ENCODE data around the gene NECTIN1.
A peak's percentile ranks its signal among the peaks of the same experiment; 100 is the strongest.

Gene NECTIN1

DNA sequence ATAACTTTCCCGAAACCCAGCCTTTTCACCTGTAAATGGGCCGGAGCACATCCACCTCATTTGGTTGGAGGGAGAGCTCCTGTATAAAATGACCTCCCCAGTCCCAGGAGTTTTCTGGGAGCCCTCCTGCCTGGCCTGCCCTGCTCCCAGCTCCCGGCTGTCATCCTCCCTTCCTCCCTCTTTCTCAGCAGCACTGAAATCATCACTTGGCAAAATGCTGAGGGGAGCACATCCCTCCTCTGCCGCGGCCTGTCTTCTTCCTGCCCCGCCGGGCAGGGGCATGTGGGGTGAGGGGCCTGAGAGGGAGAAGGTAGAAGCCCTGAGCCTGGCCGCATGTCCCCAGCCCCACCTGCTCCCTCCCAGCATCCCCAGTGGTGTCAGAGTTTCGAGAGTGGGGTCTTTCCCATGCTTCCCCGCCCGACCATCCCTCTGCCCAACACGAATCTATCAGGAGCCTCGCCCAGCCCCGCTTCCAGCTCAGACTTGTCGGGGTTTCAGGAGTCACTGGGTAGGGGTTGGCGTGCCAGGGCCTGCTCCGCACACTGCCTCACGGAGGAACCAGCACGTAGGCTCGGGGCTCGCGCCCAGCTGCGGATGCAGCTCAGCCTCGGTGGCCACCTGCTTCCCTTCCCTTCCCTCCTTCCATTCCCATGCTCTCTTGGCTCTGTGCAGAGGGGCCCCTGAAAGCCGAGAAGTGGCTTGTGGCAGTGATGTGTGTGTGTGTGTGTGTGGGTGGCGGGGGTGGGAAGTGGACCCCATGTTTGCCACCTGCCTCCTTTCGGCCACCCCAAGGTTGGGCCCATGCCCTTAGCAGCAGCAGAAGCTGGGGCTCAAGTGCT is 37.1 kb downstream of the NECTIN1 start:
- no peak for DNase-seq (ENCODE audit: low spot score)

DNA sequence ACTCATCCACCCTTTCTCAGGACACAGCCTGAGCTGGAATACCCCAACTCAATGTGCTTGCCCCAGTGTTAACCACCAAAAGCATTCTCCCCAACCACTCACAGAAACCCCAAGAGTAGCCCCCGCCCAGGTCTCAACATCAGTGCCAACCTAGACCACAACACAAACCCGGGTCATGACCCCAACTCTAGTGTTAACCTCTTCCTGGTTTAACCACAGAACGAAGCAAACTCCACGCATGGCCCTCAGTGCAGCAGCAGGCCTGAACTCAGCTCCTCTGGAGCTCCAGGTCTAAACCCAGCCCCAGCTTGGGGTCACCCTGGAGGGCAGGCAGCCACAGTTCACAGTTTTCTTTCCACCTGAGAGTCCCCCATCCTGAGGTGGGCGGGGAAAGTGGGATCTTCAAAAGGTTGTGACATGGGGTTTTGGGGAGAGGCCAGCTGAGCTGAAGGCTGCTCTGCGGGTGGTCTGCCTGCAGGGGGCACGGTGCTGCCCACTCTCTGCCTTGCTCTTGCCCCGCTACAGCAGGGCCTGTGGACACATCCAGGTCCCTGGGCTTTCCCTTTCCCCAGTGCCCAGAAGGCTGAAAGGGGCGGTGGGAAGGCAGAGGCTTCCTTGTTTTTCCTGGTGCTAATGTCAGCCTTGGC is 37.9 kb downstream of the NECTIN1 start:
- DNase-seq (ENCODE audit: low spot score) = no peak

- no peak for DNase-seq (ENCODE audit: low spot score)
Measured at GRCh38 chr11:119689302-119689701, 39.7 kb downstream of the NECTIN1 start.

DNA sequence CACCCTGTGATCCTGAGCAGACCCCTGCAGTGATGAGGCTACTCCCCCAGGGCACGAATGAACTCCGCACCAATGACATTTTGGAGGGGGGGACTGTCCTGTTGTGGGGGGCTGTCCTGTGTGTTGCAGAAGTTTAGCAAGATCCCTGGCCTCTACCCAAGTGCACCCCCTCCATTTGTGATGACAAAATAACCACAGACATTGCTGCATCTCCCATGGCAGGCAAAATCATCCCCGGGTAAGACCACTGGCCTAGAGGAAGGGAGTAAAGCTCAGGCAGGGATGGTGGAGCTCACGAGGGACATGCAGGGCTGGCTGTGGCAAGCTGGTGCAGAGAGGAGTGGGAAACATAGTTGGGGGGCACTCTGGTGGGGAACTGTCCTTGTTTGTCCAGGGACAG is 40.6 kb downstream of the NECTIN1 start:
- no peak for DNase-seq (ENCODE audit: low spot score)

DNA sequence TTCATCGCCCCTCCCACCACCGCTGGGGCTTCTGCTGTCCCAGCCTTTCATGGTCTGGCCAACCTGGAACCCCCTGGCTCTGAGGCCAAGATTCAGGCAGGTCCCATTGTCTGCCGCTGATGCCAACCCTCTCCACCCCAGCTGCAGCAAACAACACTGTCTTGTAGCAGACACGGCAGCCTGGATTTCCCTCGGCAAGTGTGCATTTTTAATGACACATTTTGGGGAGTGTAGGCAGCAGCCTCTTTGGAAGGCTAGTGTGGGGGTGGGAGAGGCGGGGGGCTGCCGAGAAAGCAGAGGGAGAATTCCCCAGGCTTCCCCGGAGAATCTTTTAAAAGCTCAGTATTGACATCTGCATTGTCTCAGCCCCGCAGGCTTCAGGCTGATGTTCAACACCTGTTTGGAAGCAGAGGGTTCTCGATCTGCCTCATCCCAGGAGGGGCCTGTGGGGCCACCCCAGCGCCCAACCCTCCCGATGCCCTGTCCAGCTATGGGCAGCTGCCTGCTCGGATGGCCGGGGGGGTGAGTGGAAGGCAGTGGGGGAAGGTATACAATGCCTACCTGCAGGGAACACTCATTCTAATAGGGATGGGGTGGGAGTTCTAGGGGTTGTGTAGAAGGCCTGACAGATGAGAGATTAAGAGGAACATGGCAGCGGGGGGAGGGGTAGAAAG is 41.5 kb downstream of the NECTIN1 start:
- DNase-seq (ENCODE audit: low spot score) = no peak

- DNase-seq (ENCODE audit: low spot score) = no peak
Measured at GRCh38 chr11:119686177-119686882, 42.7 kb downstream of the NECTIN1 start.

- DNase-seq (ENCODE audit: low spot score) = no peak
Measured at GRCh38 chr11:119685111-119685746, 43.8 kb downstream of the NECTIN1 start.

GRCh38 chr11:119684361-119685110 is 44.5 kb downstream of the NECTIN1 start:
- DNase-seq (ENCODE audit: low spot score) = peak; percentile 61

- DNase-seq (ENCODE audit: low spot score) = peak; percentile 71
Measured at GRCh38 chr11:119683783-119684182, 45.2 kb downstream of the NECTIN1 start.

DNA sequence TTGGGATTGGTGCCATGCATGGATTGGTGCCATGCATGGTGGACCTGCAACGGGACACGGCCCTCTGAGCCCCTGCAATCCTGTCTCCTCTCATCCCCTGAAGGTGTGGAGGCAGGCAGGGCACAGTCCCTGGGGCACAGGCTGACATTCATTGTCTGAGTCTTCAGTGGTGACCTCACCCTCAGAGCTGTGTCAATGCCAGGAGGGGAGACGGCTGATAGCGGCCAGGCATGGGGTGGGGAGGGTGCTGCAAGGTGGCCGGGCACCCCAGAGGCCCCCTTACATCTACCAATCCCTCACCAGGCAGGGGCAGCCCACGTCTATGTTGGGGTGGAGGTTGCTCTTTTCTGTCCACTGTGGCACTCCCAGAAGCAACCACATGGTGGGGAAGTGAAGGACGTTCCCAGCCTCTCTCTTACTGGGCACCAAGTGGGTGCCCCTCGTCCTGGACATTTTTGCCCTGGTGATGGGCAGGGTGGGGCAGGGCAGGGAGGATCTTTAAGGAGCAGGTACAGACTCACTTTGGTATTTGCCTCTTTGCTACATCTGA is 47.6 kb downstream of the NECTIN1 start:
- DNase-seq (ENCODE audit: low spot score) = no peak

- no peak for DNase-seq (ENCODE audit: low spot score)
Measured at GRCh38 chr11:119680541-119681360, 48.2 kb downstream of the NECTIN1 start.

DNA sequence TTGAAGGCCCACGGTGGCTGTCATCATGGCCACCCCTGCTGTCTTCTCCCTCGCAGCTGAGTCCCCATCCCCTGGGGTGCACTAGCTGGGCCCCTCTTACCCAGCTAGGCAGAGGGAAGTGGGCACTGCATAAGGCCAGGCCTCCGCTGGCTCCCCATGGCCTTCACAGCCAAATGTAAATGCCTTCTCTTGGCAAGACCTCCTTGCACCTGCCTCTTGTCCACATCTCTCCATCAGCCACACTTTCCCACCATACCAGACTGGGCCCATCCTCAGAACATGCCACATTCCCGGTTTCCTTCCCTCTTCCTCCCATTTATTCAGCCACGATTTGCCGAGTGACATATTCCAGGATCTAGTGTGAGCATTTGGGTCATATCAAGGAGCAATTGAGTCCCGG is 49.7 kb downstream of the NECTIN1 start:
- DNase-seq (ENCODE audit: low spot score) = no peak

DNA sequence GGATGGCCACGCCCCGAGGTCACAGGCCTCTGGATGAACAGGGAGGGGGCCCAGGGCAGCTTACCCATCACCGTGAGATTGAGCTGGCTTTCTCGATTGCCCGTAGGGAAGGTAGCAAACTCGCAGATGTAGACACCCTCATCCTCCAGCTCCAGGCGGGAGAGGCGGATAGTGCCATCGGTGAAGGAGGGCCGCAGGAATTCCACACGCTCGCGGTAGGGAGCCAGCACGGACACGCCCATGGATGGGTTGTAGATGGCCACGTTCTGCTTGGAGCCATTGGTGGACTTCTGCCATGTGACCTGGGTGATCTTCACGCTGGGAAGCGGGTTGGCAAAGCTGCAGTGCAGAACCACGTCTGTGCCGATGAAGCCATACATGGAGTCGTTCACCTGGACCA is 50.6 kb downstream of the NECTIN1 start:
- DNase-seq (ENCODE audit: low spot score) = no peak

DNA sequence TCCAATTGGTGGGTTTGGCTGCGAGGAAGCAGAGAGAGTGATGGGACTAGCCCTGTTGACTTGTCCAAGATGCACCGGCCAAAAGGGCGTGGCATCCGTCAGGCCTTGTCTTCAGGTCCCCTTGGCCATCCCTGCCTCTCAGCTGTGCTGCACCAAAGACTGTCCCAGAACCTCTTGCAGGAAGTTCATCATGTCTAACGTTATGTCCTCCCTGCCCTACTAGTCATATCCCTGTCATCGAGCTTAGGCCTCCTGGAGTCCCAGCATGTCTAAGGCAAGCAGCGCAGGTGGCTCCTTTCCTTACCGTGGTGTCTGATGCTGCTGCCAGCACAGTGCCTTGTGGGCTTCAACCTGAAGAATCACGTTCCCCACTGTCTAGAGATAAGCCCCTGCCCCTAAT is 51.2 kb downstream of the NECTIN1 start:
- DNase-seq (ENCODE audit: low spot score) = no peak

DNA sequence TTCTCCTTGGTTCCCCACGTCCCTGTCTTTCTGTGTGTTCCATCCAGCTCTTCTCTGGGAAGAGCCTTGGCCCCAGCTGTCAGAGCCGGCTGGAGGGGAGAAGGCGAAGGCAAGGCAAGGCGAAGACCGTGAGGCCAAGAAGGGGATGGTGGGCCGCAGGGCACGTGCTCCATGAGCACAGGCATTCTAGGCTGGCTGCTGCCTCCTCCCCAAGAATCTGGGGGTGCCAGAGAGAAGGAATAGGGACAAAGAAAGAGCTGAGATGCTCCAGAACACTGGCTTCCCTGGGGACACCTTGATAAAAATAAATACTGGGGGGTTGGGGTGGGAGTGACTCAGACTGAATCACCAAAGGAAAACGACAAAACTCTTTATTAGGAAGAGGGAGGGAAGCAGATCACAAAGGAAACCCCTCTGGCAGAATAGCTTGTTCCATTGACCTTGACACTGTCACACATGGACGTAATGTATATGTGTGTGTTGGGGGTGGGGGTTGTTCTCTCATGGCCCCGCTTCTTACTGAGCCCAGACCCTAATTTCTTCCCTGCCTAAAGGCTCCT is 52.5 kb downstream of the NECTIN1 start:
- no peak for DNase-seq (ENCODE audit: low spot score)

- no peak for DNase-seq (ENCODE audit: low spot score)
Measured at GRCh38 chr11:119673759-119674336, 55.2 kb downstream of the NECTIN1 start.

DNA sequence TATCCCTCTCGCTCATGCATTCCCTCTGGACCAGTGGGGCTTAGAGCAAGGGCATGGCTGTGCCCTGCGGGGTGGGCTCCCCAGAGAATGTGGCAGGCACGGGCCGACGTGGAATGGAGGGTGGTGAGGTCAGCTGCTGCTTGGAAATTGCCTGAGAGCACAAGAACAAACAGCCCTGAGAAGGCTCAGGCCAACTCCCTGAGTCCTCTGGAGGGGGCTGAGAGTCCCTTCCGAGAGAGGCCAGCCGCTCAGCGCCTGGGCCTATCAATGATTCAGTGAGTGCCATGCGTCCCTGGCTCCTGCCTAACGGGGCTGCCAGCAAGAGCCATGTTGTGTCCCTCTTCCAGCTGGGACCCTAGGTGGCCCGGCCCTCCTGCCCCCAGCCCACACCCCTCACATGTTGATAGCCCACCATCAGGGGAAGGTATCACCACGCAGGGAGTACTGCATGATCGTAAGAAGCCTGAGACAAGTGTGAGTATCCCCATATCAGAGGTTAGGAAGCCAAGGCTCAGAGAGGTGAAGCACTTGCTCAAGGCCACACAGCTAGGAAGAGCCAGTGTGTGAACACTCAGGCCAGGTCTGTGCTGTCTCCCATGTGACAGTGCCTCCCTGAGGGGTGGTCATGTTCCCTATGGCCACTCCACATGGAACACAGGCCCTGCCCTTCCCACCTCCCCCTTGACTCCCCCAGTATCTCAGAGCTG is 55.8 kb downstream of the NECTIN1 start:
- DNase-seq (ENCODE audit: low spot score) = no peak

- DNase-seq (ENCODE audit: low spot score) = no peak
Measured at GRCh38 chr11:119672597-119672996, 56.4 kb downstream of the NECTIN1 start.

GRCh38 chr11:119671561-119672015 is 57.4 kb downstream of the NECTIN1 start:
- no peak for DNase-seq (ENCODE audit: low spot score)
